ENCODE measurements around the gene BIRC2. TPM values are rescaled to one million over a fixed set of nuclear protein-coding genes. Genes with fewer than 3 reads are reported as not detected.

Gene BIRC2
- total and polyA plus RNA-seq, 2 donors (not counting 1 experiment from before 2014, with no cell fraction given) = 45.4 to 59.6 TPM

GRCh38 chr11:102423936-102424335 is 76.9 kb downstream of the BIRC2 start:
- H3K4me1 ChIP-seq (ENCODE audit: control insufficient read depth, extremely low read depth, insufficient read depth, low read length) = no peaks in the 10 kb centered on the region
- H3K9me3 ChIP-seq (ENCODE audit: control insufficient read depth, insufficient read depth, low read depth, low read length) = no peaks in the 10 kb centered on the region
- peaks cover 2% of the 10 kb centered on the region for H3K79me2 ChIP-seq (ENCODE audit: control insufficient read depth, insufficient read depth, low read length)
- no peak for TF ChIP-seq CTCF (conservative IDR thresholded peaks at IDR 0.05 in 1 of 2, IDR thresholded peaks at IDR 0.05 in 1 of 2; ENCODE audit: low read depth in 1 of 2, low read length in 2 of 2)
- TF ChIP-seq EZH2 (IDR thresholded peaks at IDR 0.05; ENCODE audit: low read length, missing control alignments) = no peak
- no peak overlapping the region for H3K27ac ChIP-seq (ENCODE audit: insufficient read depth, low read length)
- H3K36me3 ChIP-seq (ENCODE audit: control insufficient read depth, insufficient read depth, low read length) = no peaks in the 10 kb centered on the region
- H2AFZ ChIP-seq (ENCODE audit: low read length) = no peak overlapping the region
- DNase-seq (ENCODE audit: low read depth in 2 of 2) = no peak
- no peak overlapping the region for H3K4me3 ChIP-seq (replicated peaks in 1 of 4; ENCODE audit: control extremely low read depth in 1 of 4, insufficient read depth in 1 of 4, low read depth in 3 of 4, low read length in 4 of 4)
- H3K27me3 ChIP-seq (ENCODE audit: control insufficient read depth, insufficient read depth, low read length) = no peaks in the 10 kb centered on the region
- H3K4me2 ChIP-seq (ENCODE audit: extremely low read depth, insufficient read depth, low read length) = no peak overlapping the region
- H3K9ac ChIP-seq (ENCODE audit: insufficient read depth, low read length) = no peak overlapping the region
- H4K20me1 ChIP-seq (ENCODE audit: control insufficient read depth, extremely low read depth, insufficient read depth, low read length) = no peaks in the 10 kb centered on the region

- no peak overlapping the region for H3K4me3 ChIP-seq (replicated peaks in 1 of 4; ENCODE audit: control extremely low read depth in 1 of 4, insufficient read depth in 1 of 4, low read depth in 3 of 4, low read length in 4 of 4)
- no peak overlapping the region for H2AFZ ChIP-seq (ENCODE audit: low read length)
- H3K36me3 ChIP-seq (ENCODE audit: control insufficient read depth, insufficient read depth, low read length) = no peaks in the 10 kb centered on the region
- DNase-seq (ENCODE audit: low read depth in 2 of 2) = no peak
- peaks cover 2% of the 10 kb centered on the region for H3K4me1 ChIP-seq (ENCODE audit: control insufficient read depth, extremely low read depth, insufficient read depth, low read length)
- H3K9ac ChIP-seq (ENCODE audit: insufficient read depth, low read length) = no peak overlapping the region
- no peaks in the 10 kb centered on the region for H3K79me2 ChIP-seq (ENCODE audit: control insufficient read depth, insufficient read depth, low read length)
- no peak overlapping the region for H3K27ac ChIP-seq (ENCODE audit: insufficient read depth, low read length)
- no peak overlapping the region for H3K4me2 ChIP-seq (ENCODE audit: extremely low read depth, insufficient read depth, low read length)
- no peaks in the 10 kb centered on the region for H3K27me3 ChIP-seq (ENCODE audit: control insufficient read depth, insufficient read depth, low read length)
- no peaks in the 10 kb centered on the region for H3K9me3 ChIP-seq (ENCODE audit: control insufficient read depth, insufficient read depth, low read depth, low read length)
- no peak for TF ChIP-seq CTCF (conservative IDR thresholded peaks at IDR 0.05 in 1 of 2, IDR thresholded peaks at IDR 0.05 in 1 of 2; ENCODE audit: low read depth in 1 of 2, low read length in 2 of 2)
- TF ChIP-seq EZH2 (IDR thresholded peaks at IDR 0.05; ENCODE audit: low read length, missing control alignments) = no peak
- no peaks in the 10 kb centered on the region for H4K20me1 ChIP-seq (ENCODE audit: control insufficient read depth, extremely low read depth, insufficient read depth, low read length)
Observed at GRCh38 chr11:102426000-102426399, 79.0 kb downstream of the BIRC2 start.

- no peaks in the 10 kb centered on the region for H3K9me3 ChIP-seq (ENCODE audit: control insufficient read depth, insufficient read depth, low read depth, low read length)
- H3K9ac ChIP-seq (ENCODE audit: insufficient read depth, low read length) = no peak overlapping the region
- no peaks in the 10 kb centered on the region for H3K27me3 ChIP-seq (ENCODE audit: control insufficient read depth, insufficient read depth, low read length)
- peaks cover 2% of the 10 kb centered on the region for H3K4me1 ChIP-seq (ENCODE audit: control insufficient read depth, extremely low read depth, insufficient read depth, low read length)
- no peak overlapping the region for H3K4me2 ChIP-seq (ENCODE audit: extremely low read depth, insufficient read depth, low read length)
- no peak for DNase-seq (ENCODE audit: low read depth in 2 of 2)
- H4K20me1 ChIP-seq (ENCODE audit: control insufficient read depth, extremely low read depth, insufficient read depth, low read length) = no peaks in the 10 kb centered on the region
- no peaks in the 10 kb centered on the region for H3K79me2 ChIP-seq (ENCODE audit: control insufficient read depth, insufficient read depth, low read length)
- TF ChIP-seq EZH2 (IDR thresholded peaks at IDR 0.05; ENCODE audit: low read length, missing control alignments) (no peak), CTCF (conservative IDR thresholded peaks at IDR 0.05 in 1 of 2, IDR thresholded peaks at IDR 0.05 in 1 of 2; ENCODE audit: low read depth in 1 of 2, low read length in 2 of 2) (no peak)
- H3K27ac ChIP-seq (ENCODE audit: insufficient read depth, low read length) = no peak overlapping the region
- H3K36me3 ChIP-seq (ENCODE audit: control insufficient read depth, insufficient read depth, low read length) = no peaks in the 10 kb centered on the region
- H3K4me3 ChIP-seq (replicated peaks in 1 of 4; ENCODE audit: control extremely low read depth in 1 of 4, insufficient read depth in 1 of 4, low read depth in 3 of 4, low read length in 4 of 4) = no peak overlapping the region
- H2AFZ ChIP-seq (ENCODE audit: low read length) = no peak overlapping the region
Observed at GRCh38 chr11:102426570-102426969, 79.6 kb downstream of the BIRC2 start.
